22Rv1 (cell line): ENCODE data around the gene ANO3.

ENCODE experiments used
- CTCF ChIP-seq: fragments of 450-650 bp; IDR thresholded peaks from 2 replicates; pipeline ENCODE4 v1.5.1; 2017; ENCODE audit warnings: mild to moderate bottlenecking
- ZFX ChIP-seq: fragments of 450-650 bp; IDR thresholded peaks from 2 replicates; pipeline ENCODE4 v1.6.1; 2017; ENCODE audit warnings: antibody characterized with exemption, borderline replicate concordance

DNA sequence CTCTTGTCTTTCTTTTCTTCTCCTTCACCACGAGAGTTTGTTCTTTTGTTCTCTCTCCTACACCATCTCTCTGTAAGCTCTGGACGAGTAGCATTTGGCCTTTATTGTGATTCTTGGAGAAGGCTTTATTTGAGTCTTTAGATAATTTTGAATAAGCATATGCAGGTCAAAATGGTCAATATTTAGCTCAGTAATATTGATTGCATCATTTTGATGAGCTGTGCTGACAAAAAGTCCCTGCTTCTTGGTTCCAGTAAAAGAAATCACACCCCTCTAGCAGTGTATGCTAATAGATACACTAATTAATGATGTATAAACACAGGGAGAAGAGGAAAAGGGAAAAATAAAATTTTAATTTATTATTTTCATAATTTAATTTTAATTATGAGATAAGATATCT lies 266.0 kb downstream of the ANO3 start:
- TF ChIP-seq CTCF (no peak), ZFX (no peak)
